Body of pancreas (tissue), 4 donors: ENCODE data around the gene DCAF8. TPM values are rescaled to one million over a fixed set of nuclear protein-coding genes. Genes with fewer than 3 reads are reported as not detected.

Experiments
- ATAC-seq: fragments of 150-250 bp; one replicate; pipeline ENCODE4 v1.9.1; 2016
- DNase-seq, 4 donors: peaks; one replicate each; pipeline ENCODE4 v3.0.0-alpha.2; 2019
- H3K27ac ChIP-seq, 4 donors: fragments of 200-600 bp; sonication (generic); 1 replicate in 3 of 4; 2 replicates in 1 of 4; pipeline versions ENCODE4 v1.5.1 to v1.6.1; 2016 to 2019; ENCODE audit warnings: mild to moderate bottlenecking in 1 of 4, mixed read lengths in 1 of 4, moderate library complexity in 1 of 4
- H3K27me3 ChIP-seq, 2 donors: fragments of 200-600 bp; sonication (generic); one replicate each; pipeline ENCODE4 v1.6.0; 2016; ENCODE audit warnings: mild to moderate bottlenecking in 1 of 2
- H3K36me3 ChIP-seq, 2 donors: fragments of 200-600 bp; sonication (generic); replicated peaks in 1 of 2; 2 replicates each; pipeline ENCODE4 v1.5.1; 2016; ENCODE audit warnings: low read depth in 2 of 2; ENCODE audit not compliant: insufficient read depth in 1 of 2
- H3K4me1 ChIP-seq: fragments of 200-600 bp; sonication (generic); one replicate; pipeline ENCODE4 v1.6.0; 2016
- H3K4me3 ChIP-seq, 2 donors: fragments of 200-600 bp; sonication (generic); 1 replicate in 1 of 2; 2 replicates in 1 of 2; pipeline ENCODE4 v1.5.1; 2016 to 2019
- H3K9me3 ChIP-seq, 3 donors: fragments of 200-600 bp; sonication (generic); 1 replicate in 2 of 3; 2 replicates in 1 of 3; pipeline ENCODE4 v1.5.1; 2016
- CTCF ChIP-seq, 7 experiments: fragments of 450-650 bp in 4 of 7; fragments of 200-600 bp in 3 of 7; sonication (generic) in 3 of 7; IDR thresholded peaks; one replicate each; pipeline ENCODE4 v1.5.1; 2016 to 2019; ENCODE audit warnings: antibody characterized with exemption in 7 of 7
- POLR2A ChIP-seq, 3 donors: fragments of 450-650 bp; IDR thresholded peaks; one replicate each; pipeline ENCODE4 v1.6.1; 2016; ENCODE audit warnings: antibody characterized with exemption in 3 of 3, mild to moderate bottlenecking in 2 of 3
- WGBS, 2 donors: methylation state at CpG; one replicate each; pipeline ENCODE4 v1.1.5; 2017; 5-methylcytosine and 5-hydroxymethylcytosine counted together
- intact Hi-C: fragments of 100-400 bp; cut with DNase I; formaldehyde crosslinking; loops from one replicate; pipeline ENCODE4 v1.15.1; 2023
- total RNA-seq, 2 donors: library from RNA; depleted of rRNA; stranded (reverse); fragments of >200 nt; gene quantifications; one replicate each; pipeline ENCODE4 v1.1.0, GENCODE V29; 2016

Gene DCAF8
- total RNA-seq, 2 donors from 2014 or later, result 123 to 190 TPM

GRCh38 chr1:160307118-160307791 is 44.9 kb upstream of the DCAF8 start:
- H3K27me3 ChIP-seq, result no peaks in the 10 kb centered on the region
- intact Hi-C loops, result no loop called here
- no peaks in the 10 kb centered on the region for H3K4me1 ChIP-seq
- ATAC-seq, result no peak
- no peak for DNase-seq
- no peak overlapping the region for H3K4me3 ChIP-seq
- H3K27ac ChIP-seq, result no peak overlapping the region
- H3K9me3 ChIP-seq, result no peaks in the 10 kb centered on the region
- H3K36me3 ChIP-seq, result peaks cover 36 to 70% of the 10 kb centered on the region in 2 donors
- TF ChIP-seq POLR2A (IDR thresholded peaks at IDR 0.05) (no peak), CTCF (IDR thresholded peaks at IDR 0.05) (no peak)
- WGBS, 2 donors, result 93 to 95% methylated on average over 13 of the region's 13 CpGs

- Histone ChIP-seq H3K36me3 (peaks cover 11 to 61% of the 10 kb centered on the region in 2 donors), H3K4me3 (no peak overlapping the region), H3K27ac (no peak overlapping the region), H3K9me3 (no peaks in the 10 kb centered on the region), H3K27me3 (no peaks in the 10 kb centered on the region), H3K4me1 (no peaks in the 10 kb centered on the region)
- intact Hi-C loops, result no loop called here
- ATAC-seq (no peak), DNase-seq (no peak)
- 83 to 87% methylated on average over 7 of the region's 7 CpGs for WGBS, 2 donors
- TF ChIP-seq POLR2A (IDR thresholded peaks at IDR 0.05) (no peak), CTCF (IDR thresholded peaks at IDR 0.05) (no peak)
Observed at GRCh38 chr1:160300173-160300572, 37.8 kb upstream of the DCAF8 start.

GRCh38 chr1:160296036-160296435 is 33.7 kb upstream of the DCAF8 start:
- WGBS, 2 donors, result 90 to 100% methylated on average over 1 of the region's 1 CpG
- DNase-seq (no peak), ATAC-seq (no peak)
- Histone ChIP-seq H3K27me3 (no peaks in the 10 kb centered on the region), H3K4me3 (no peak overlapping the region), H3K4me1 (no peaks in the 10 kb centered on the region), H3K36me3 (peaks cover 26 to 74% of the 10 kb centered on the region in 2 donors), H3K9me3 (no peaks in the 10 kb centered on the region), H3K27ac (no peak overlapping the region)
- no peak for TF ChIP-seq CTCF (IDR thresholded peaks at IDR 0.05)
- no peak for TF ChIP-seq POLR2A (IDR thresholded peaks at IDR 0.05)
- intact Hi-C loops, result loop anchor here (10.0 kb wide), 1 partner anchor 101 kb away; the partner anchor contains the start of gene CASQ1

GRCh38 chr1:160293020-160293968 is 30.9 kb upstream of the DCAF8 start:
- no peaks in the 10 kb centered on the region for H3K9me3 ChIP-seq
- no peak overlapping the region for H3K27ac ChIP-seq
- peaks cover 25 to 71% of the 10 kb centered on the region in 2 donors for H3K36me3 ChIP-seq
- H3K4me1 ChIP-seq, result no peaks in the 10 kb centered on the region
- 82 to 92% methylated on average over 8 of the region's 8 CpGs for WGBS, 2 donors
- no peak for DNase-seq
- no peaks in the 10 kb centered on the region for H3K27me3 ChIP-seq
- TF ChIP-seq CTCF (IDR thresholded peaks at IDR 0.05) (no peak), POLR2A (IDR thresholded peaks at IDR 0.05) (no peak)
- no peak overlapping the region for H3K4me3 ChIP-seq
- intact Hi-C loops, result loop anchor here (5.0 to 10.0 kb wide), 2 partner anchors 98 to 191 kb away; partner anchors contain the start of gene CASQ1
- no peak for ATAC-seq
